ENCODE measurements around the gene R3HDM2. TPM values are rescaled to one million over a fixed set of nuclear protein-coding genes. Genes with fewer than 3 reads are reported as not detected.

R3HDM2 gene
- total RNA-seq, 4 donors from 2014 or later: 30.3 to 41.5 (median 35.1) TPM

GRCh38 chr12:57236925-57237595 lies 193.8 kb downstream of the R3HDM2 start:
- H3K27me3 ChIP-seq: peaks cover 12 to 78% (median 40%) of the 10 kb centered on the region in 4 donors
- peaks cover 39 to 59% (median 52%) of the 10 kb centered on the region in 4 donors for H3K4me1 ChIP-seq
- no peak overlapping the region for H3K27ac ChIP-seq (replicated peaks in 1 of 4)
- peak overlapping the region; percentile 3 to 31 (median 14) for H3K4me3 ChIP-seq
- DNase-seq (ENCODE audit: extremely low spot score): no peak
- whole genome bisulfite sequencing: 34% methylated on average over 7 of the region's 9 CpGs
- H3K36me3 ChIP-seq: peaks cover 27 to 33% (median 29%) of the 10 kb centered on the region in 4 donors
- TF ChIP-seq POLR2A (IDR thresholded peaks at IDR 0.05; ENCODE audit: low read depth): no peak
- no peak for TF ChIP-seq POLR2AphosphoS5 (IDR thresholded peaks at IDR 0.05)
- no peak for TF ChIP-seq EP300 (IDR thresholded peaks at IDR 0.05)
- no peak for TF ChIP-seq CTCF (IDR thresholded peaks at IDR 0.05)
- H3K9me3 ChIP-seq: no peaks in the 10 kb centered on the region
- intact Hi-C loops (cut with DNase I): no loop called here

- Histone ChIP-seq H3K36me3 (peaks cover 30 to 40% (median 35%) of the 10 kb centered on the region in 4 donors), H3K4me1 (peaks cover 34 to 53% (median 45%) of the 10 kb centered on the region in 4 donors), H3K4me3 (peak overlapping the region; percentile 3 to 31 (median 14)), H3K9me3 (no peaks in the 10 kb centered on the region), H3K27me3 (peaks cover 12 to 71% (median 33%) of the 10 kb centered on the region in 4 donors), H3K27ac (replicated peaks in 1 of 4) (peak overlapping the region in 1 of 4 donors; percentile 47)
- DNase-seq (ENCODE audit: extremely low spot score): no peak
- intact Hi-C loops (cut with DNase I): no loop called here
- TF ChIP-seq POLR2AphosphoS5 (IDR thresholded peaks at IDR 0.05): no peak
- no peak for TF ChIP-seq CTCF (IDR thresholded peaks at IDR 0.05)
- no peak for TF ChIP-seq POLR2A (IDR thresholded peaks at IDR 0.05; ENCODE audit: low read depth)
- TF ChIP-seq EP300 (IDR thresholded peaks at IDR 0.05): no peak
- 31% methylated on average over 18 of the region's 40 CpGs for WGBS
These were observed 194.5 kb downstream of the R3HDM2 start for GRCh38 chr12:57236201-57236924.

- Histone ChIP-seq H3K36me3 (peaks cover 30 to 43% (median 39%) of the 10 kb centered on the region in 4 donors), H3K4me3 (peak overlapping the region in 2 of 4 donors; percentile 16 to 31), H3K27ac (replicated peaks in 1 of 4) (peak overlapping the region in 1 of 4 donors; percentile 47), H3K9me3 (no peaks in the 10 kb centered on the region), H3K4me1 (peaks cover 33 to 53% (median 44%) of the 10 kb centered on the region in 4 donors), H3K27me3 (peaks cover 12 to 65% (median 27%) of the 10 kb centered on the region in 4 donors)
- DNase-seq (ENCODE audit: extremely low spot score): no peak
- no peak for TF ChIP-seq POLR2A (IDR thresholded peaks at IDR 0.05; ENCODE audit: low read depth)
- TF ChIP-seq EP300 (IDR thresholded peaks at IDR 0.05): no peak
- TF ChIP-seq CTCF (IDR thresholded peaks at IDR 0.05): no peak
- no peak for TF ChIP-seq POLR2AphosphoS5 (IDR thresholded peaks at IDR 0.05)
- intact Hi-C loops (cut with DNase I): no loop called here
- WGBS: 52% methylated on average over 5 of the region's 8 CpGs
These were observed 195.1 kb downstream of the R3HDM2 start for GRCh38 chr12:57235728-57236131.

GRCh38 chr12:57235017-57235727 lies 195.7 kb downstream of the R3HDM2 start:
- DNase-seq (ENCODE audit: extremely low spot score): no peak
- no peaks in the 10 kb centered on the region for H3K9me3 ChIP-seq
- H3K4me1 ChIP-seq: peaks cover 33 to 53% (median 44%) of the 10 kb centered on the region in 4 donors
- peak overlapping the region in 1 of 4 donors; percentile 1 for H3K4me3 ChIP-seq
- peak overlapping the region in 2 of 4 donors; percentile 13 to 47 for H3K27ac ChIP-seq (replicated peaks in 1 of 4)
- peaks cover 9 to 59% (median 21%) of the 10 kb centered on the region in 4 donors for H3K27me3 ChIP-seq
- TF ChIP-seq POLR2A (IDR thresholded peaks at IDR 0.05; ENCODE audit: low read depth): no peak
- no peak for TF ChIP-seq EP300 (IDR thresholded peaks at IDR 0.05)
- TF ChIP-seq CTCF (IDR thresholded peaks at IDR 0.05): no peak
- TF ChIP-seq POLR2AphosphoS5 (IDR thresholded peaks at IDR 0.05): no peak
- intact Hi-C loops (cut with DNase I): no loop called here
- 68% methylated on average over 16 of the region's 26 CpGs for WGBS
- peaks cover 30 to 43% (median 39%) of the 10 kb centered on the region in 4 donors for H3K36me3 ChIP-seq

Measured in esophagus muscularis mucosa (tissue), 4 donors.